ENCODE results near the gene NONO. TPM values are rescaled to one million over a fixed set of nuclear protein-coding genes. Genes with fewer than 3 reads are reported as not detected.

Gene NONO
- total RNA-seq, 1 experiment from 2014 or later = 705 TPM

DNA sequence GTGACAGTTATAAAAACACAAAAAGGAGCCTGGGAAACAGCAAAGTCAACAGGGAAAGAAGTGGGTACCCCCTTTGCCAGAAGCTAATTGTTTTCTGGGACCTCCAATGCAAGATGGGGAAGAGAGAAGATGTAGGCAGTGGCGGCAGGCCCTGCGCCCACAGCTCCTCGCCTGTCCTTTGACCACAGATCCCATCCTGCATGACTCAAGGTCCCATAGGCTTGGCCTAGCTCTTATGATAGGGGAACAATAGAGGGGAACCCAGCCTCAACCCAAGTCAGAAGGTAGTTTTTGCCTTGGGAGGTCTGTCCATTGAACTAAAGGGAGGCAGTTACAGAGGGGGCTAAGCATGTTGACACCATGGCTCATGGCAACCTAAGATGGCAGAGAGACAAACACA lies 43.7 kb upstream of the NONO start:
- CTCF ChIA-PET = no interaction called here

DNA sequence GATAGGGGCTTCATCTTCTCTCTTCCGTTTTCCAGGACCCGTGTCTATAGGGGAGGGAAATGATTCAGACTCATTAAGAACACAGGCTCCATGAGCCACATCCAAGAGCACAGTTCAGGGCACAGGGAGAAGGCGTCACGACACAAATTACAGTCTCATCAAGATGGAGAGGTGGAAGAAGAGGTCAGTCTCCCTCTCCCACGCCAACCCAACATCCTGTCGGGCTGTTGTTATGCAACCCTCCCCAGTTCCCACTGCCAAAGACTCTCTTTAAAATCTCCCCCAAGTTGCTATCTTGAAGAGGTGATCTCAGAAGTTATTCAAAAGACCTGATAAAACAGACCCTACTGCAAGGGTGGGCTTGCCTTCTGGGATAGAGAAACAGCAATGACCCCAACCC lies 42.1 kb upstream of the NONO start:
- TF ChIP-seq, protein P1, sequence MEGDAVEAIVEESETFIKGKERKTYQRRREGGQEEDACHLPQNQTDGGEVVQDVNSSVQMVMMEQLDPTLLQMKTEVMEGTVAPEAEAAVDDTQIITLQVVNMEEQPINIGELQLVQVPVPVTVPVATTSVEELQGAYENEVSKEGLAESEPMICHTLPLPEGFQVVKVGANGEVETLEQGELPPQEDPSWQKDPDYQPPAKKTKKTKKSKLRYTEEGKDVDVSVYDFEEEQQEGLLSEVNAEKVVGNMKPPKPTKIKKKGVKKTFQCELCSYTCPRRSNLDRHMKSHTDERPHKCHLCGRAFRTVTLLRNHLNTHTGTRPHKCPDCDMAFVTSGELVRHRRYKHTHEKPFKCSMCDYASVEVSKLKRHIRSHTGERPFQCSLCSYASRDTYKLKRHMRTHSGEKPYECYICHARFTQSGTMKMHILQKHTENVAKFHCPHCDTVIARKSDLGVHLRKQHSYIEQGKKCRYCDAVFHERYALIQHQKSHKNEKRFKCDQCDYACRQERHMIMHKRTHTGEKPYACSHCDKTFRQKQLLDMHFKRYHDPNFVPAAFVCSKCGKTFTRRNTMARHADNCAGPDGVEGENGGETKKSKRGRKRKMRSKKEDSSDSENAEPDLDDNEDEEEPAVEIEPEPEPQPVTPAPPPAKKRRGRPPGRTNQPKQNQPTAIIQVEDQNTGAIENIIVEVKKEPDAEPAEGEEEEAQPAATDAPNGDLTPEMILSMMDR (conservative IDR thresholded peaks at IDR 0.05; ENCODE audit: low read depth, low read length) = no peak
- TF ChIP-seq EZH2 (IDR thresholded peaks at IDR 0.05; ENCODE audit: borderline replicate concordance, low read depth, low read length, poor library complexity, severe bottlenecking) = no peak
- intact Hi-C loops (cut with micrococcal nuclease; ENCODE audit: unreplicated experiment) = no loop called here
- H3K4me3 ChIP-seq (ENCODE audit: low read depth, low read length, poor library complexity, severe bottlenecking) = no peak overlapping the region
- DNase-seq (ENCODE audit: low spot score) = no peak
- no peak overlapping the region for H3K27ac ChIP-seq (ENCODE audit: low read depth, low read length, poor library complexity, severe bottlenecking)
- POLR2A ChIA-PET (ENCODE audit: low non-redundant PET) = no interaction called here
- H3K9me3 ChIP-seq (ENCODE audit: low read depth, low read length, poor library complexity, severe bottlenecking) = no peaks in the 10 kb centered on the region
- H3K4me1 ChIP-seq (ENCODE audit: insufficient read depth, low read length, poor library complexity, severe bottlenecking) = no peaks in the 10 kb centered on the region
- BruUV-seq (replicated peaks) = no TSS peak
- peaks cover 52% of the 10 kb centered on the region for H3K36me3 ChIP-seq (ENCODE audit: insufficient read depth, low read length, poor library complexity, severe bottlenecking)
- no peaks in the 10 kb centered on the region for H3K27me3 ChIP-seq (replicated peaks; ENCODE audit: insufficient read depth, low read depth, low read length, poor library complexity)
- CTCF ChIA-PET = no interaction called here

More for the DNA sequence above, 43.7 kb upstream of the NONO start:
- TSS peak; percentile 67 for BruUV-seq (replicated peaks)
- intact Hi-C loops (cut with micrococcal nuclease; ENCODE audit: unreplicated experiment) = no loop called here
- Histone ChIP-seq H3K9me3 (ENCODE audit: low read depth, low read length, poor library complexity, severe bottlenecking) (no peaks in the 10 kb centered on the region), H3K4me3 (ENCODE audit: low read depth, low read length, poor library complexity, severe bottlenecking) (no peak overlapping the region), H3K4me1 (ENCODE audit: insufficient read depth, low read length, poor library complexity, severe bottlenecking) (no peaks in the 10 kb centered on the region), H3K27ac (ENCODE audit: low read depth, low read length, poor library complexity, severe bottlenecking) (no peak overlapping the region), H3K27me3 (replicated peaks; ENCODE audit: insufficient read depth, low read depth, low read length, poor library complexity) (no peaks in the 10 kb centered on the region), H3K36me3 (ENCODE audit: insufficient read depth, low read length, poor library complexity, severe bottlenecking) (peaks cover 38% of the 10 kb centered on the region)
- TF ChIP-seq, protein P1 (conservative IDR thresholded peaks at IDR 0.05; ENCODE audit: low read depth, low read length) = no peak
- TF ChIP-seq EZH2 (IDR thresholded peaks at IDR 0.05; ENCODE audit: borderline replicate concordance, low read depth, low read length, poor library complexity, severe bottlenecking) = no peak
- DNase-seq (ENCODE audit: low spot score) = no peak
- POLR2A ChIA-PET (ENCODE audit: low non-redundant PET) = no interaction called here

DNA sequence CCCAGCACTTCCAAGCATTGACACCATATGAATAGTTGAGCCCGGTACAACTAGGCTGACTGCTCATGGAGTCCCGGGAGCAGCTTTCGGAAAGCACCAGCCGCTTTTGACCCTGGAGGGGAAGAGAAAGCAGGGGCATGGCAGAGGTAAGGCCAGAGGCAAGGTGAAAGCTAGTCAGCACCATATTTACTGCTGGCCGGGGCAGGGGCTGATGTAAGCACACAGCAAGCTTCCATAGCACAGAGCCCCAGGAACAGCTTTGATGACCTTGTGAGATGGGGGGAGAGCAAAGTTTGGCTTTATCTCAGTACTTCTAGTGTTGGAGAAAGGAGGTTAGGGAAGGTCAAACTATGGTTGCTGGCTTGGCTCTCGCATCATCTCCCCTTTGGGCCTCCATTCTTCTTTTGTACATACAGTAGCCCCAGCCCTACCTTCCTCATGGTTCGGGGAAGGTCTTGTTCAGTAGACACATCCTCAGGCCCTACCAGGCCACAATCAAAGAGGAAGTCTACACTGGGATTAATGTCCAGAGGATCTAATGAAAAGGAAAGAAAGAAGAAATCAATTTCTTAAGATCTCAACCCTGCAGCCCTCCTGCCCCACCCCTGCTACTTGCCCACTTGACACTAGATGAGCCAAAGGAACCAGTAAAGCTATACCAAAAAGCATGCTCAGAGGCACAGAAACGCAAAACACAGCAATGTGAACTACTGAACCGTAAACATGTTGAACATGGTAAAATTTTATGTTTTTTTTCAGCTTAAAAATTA lies 38.9 kb upstream of the NONO start:
- Histone ChIP-seq H3K36me3 (ENCODE audit: insufficient read depth, low read length, poor library complexity, severe bottlenecking) (peaks cover 63% of the 10 kb centered on the region), H3K4me3 (ENCODE audit: low read depth, low read length, poor library complexity, severe bottlenecking) (no peak overlapping the region), H3K27me3 (replicated peaks; ENCODE audit: insufficient read depth, low read depth, low read length, poor library complexity) (no peaks in the 10 kb centered on the region), H3K4me1 (ENCODE audit: insufficient read depth, low read length, poor library complexity, severe bottlenecking) (no peaks in the 10 kb centered on the region), H3K27ac (ENCODE audit: low read depth, low read length, poor library complexity, severe bottlenecking) (no peak overlapping the region), H3K9me3 (ENCODE audit: low read depth, low read length, poor library complexity, severe bottlenecking) (no peaks in the 10 kb centered on the region)
- POLR2A ChIA-PET (ENCODE audit: low non-redundant PET) = no interaction called here
- no TSS peak for BruUV-seq (replicated peaks)
- no peak for DNase-seq (ENCODE audit: low spot score)
- TF ChIP-seq, protein P1 (conservative IDR thresholded peaks at IDR 0.05; ENCODE audit: low read depth, low read length) = no peak
- TF ChIP-seq EZH2 (IDR thresholded peaks at IDR 0.05; ENCODE audit: borderline replicate concordance, low read depth, low read length, poor library complexity, severe bottlenecking) = no peak
- CTCF ChIA-PET = no interaction called here
- intact Hi-C loops (cut with micrococcal nuclease; ENCODE audit: unreplicated experiment) = no loop called here

All from A673 (cell line).